K562 (cell line): ENCODE data around the gene EML6. TPM values are rescaled to one million over a fixed set of nuclear protein-coding genes. Genes with fewer than 3 reads are reported as not detected.

Experiments
- ATAC-seq: fragments of 200-7000 bp; cut with Tn5 transposase; 3 replicates; pipeline ENCODE4 v1.9.1; 2020; ENCODE audit warnings: moderate library complexity
- BruUV-seq: library from RNA; stranded (reverse); fragments of 400-500 nt; replicated peaks from 2 replicates; lab custom pipeline; 2021; lab: Mats Ljungman, UMichigan
- CTCF ChIA-PET: fragments of 300-600 bp; formaldehyde crosslinking; extraction: SDS; loops from one replicate; lab custom pipeline; 2021; ENCODE audit warnings: low intra/inter-chr PET ratio; lab: Yijun Ruan, JAX
- POLR2A ChIA-PET: fragments of 300-600, 350-650 bp; sonication (Branson Sonifier 250); formaldehyde crosslinking; extraction: SDS; loops from one replicate; lab custom pipeline; 2021; ENCODE audit warnings: antibody characterized with exemption, inconsistent platforms; lab: Yijun Ruan, JAX
- DNase-seq, 4 experiments: peaks; one replicate each; pipeline versions ENCODE4 v3.0.0 to v3.0.0-alpha.2; 2011 to 2018; ENCODE audit warnings: low spot score in 3 of 4, mixed read lengths in 3 of 4; ENCODE audit errors: extremely low read depth in 1 of 4
- FAIRE-seq: peaks from 2 replicates; lab custom pipeline; 2011; peaks lifted over from hg19 to GRCh38; lab: Jason Lieb, UNC
- H2AFZ ChIP-seq: 2 replicates; pipeline ENCODE4 v1.6.0; 2011; ENCODE audit warnings: low read depth, low read length, control low read depth, inconsistent platforms
- H3K27ac ChIP-seq: fragments of 200-600 bp; 3 replicates; pipeline ENCODE4 v1.8.0; 2011; ENCODE audit warnings: low read depth, mild to moderate bottlenecking, control low read depth, inconsistent platforms, low read length, moderate library complexity, mixed read lengths; ENCODE audit errors: extremely low read depth
- H3K27me3 ChIP-seq, 2 experiments: fragments of 300-600 bp in 1 of 2; 2 replicates in 1 of 2; 3 replicates in 1 of 2; pipeline versions ENCODE4 v1.6.0 to v1.8.0; 2011; ENCODE audit warnings: inconsistent platforms in 2 of 2, low read length in 2 of 2, mild to moderate bottlenecking in 1 of 2, mixed read lengths in 1 of 2, moderate library complexity in 1 of 2; ENCODE audit not compliant: control insufficient read depth in 2 of 2, insufficient read depth in 2 of 2
- H3K36me3 ChIP-seq: fragments of 300-600 bp; 3 replicates; pipeline ENCODE4 v1.8.0; 2011; ENCODE audit warnings: mild to moderate bottlenecking, low read length, inconsistent platforms; ENCODE audit not compliant: control insufficient read depth, insufficient read depth
- H3K4me1 ChIP-seq, 2 experiments: fragments of 200-600 bp in 1 of 2; replicated peaks in 1 of 2; 2 replicates in 1 of 2; 3 replicates in 1 of 2; pipeline versions ENCODE4 v1.5.1 to v1.8.0; 2011; ENCODE audit warnings: inconsistent platforms in 2 of 2, low read length in 2 of 2, mild to moderate bottlenecking in 1 of 2, mixed read lengths in 1 of 2, moderate library complexity in 1 of 2; ENCODE audit not compliant: control insufficient read depth in 2 of 2, insufficient read depth in 2 of 2
- H3K4me2 ChIP-seq: 2 replicates; pipeline ENCODE4 v1.6.1; 2011; ENCODE audit warnings: low read length, control low read depth, inconsistent platforms, mixed read lengths; ENCODE audit not compliant: insufficient read depth
- H3K4me3 ChIP-seq: fragments of 200-600 bp; sonication (generic), shearing (Covaris generic); 2 replicates; pipeline ENCODE4 v1.5.1; 2016; ENCODE audit warnings: control low read depth, inconsistent platforms
- H3K79me2 ChIP-seq: fragments of 200-600 bp; 3 replicates; pipeline ENCODE4 v1.8.0; 2011; ENCODE audit warnings: low read length, inconsistent platforms; ENCODE audit not compliant: control insufficient read depth, insufficient read depth
- H3K9ac ChIP-seq, 2 experiments: 2 replicates each; pipeline versions ENCODE4 v1.6.0 to v1.6.1; 2011; ENCODE audit warnings: low read depth in 2 of 2, low read length in 2 of 2, control low read depth in 1 of 2, inconsistent platforms in 1 of 2, mild to moderate bottlenecking in 1 of 2, mixed read lengths in 1 of 2; ENCODE audit not compliant: insufficient read depth in 1 of 2
- H3K9me1 ChIP-seq: one replicate; pipeline ENCODE4 v1.6.0; 2011; ENCODE audit warnings: inconsistent platforms, mild to moderate bottlenecking, low read length, moderate library complexity; ENCODE audit not compliant: control insufficient read depth, insufficient read depth
- H3K9me3 ChIP-seq: replicated peaks from 2 replicates; pipeline ENCODE4 v1.5.1; 2011; ENCODE audit warnings: low read depth, low read length, inconsistent platforms; ENCODE audit not compliant: control insufficient read depth, insufficient read depth
- H4K20me1 ChIP-seq: replicated peaks from 2 replicates; pipeline ENCODE4 v1.6.1; 2011; ENCODE audit warnings: low read length, inconsistent platforms, mixed read lengths; ENCODE audit not compliant: control insufficient read depth, insufficient read depth
- ARID3A ChIP-seq: IDR thresholded peaks from 2 replicates; pipeline ENCODE4 v1.6.1; 2012; ENCODE audit warnings: low read depth, low read length, improper control_type of control experiment, borderline replicate concordance
- CBX1 ChIP-seq: sonication (generic); IDR thresholded peaks from 2 replicates; pipeline ENCODE4 v1.6.1; 2016; ENCODE audit warnings: antibody characterized with exemption, low read depth, mild to moderate bottlenecking
- CHD4 ChIP-seq: fragments of 200-600 bp; sonication (generic); IDR thresholded peaks from 3 replicates; pipeline ENCODE4 v1.6.1; 2012; ENCODE audit warnings: low read depth, mild to moderate bottlenecking, mixed read lengths, low read length, inconsistent platforms; ENCODE audit not compliant: insufficient read depth, insufficient replicate concordance, poor library complexity, severe bottlenecking
- DACH1 ChIP-seq: fragments of 450-650 bp; IDR thresholded peaks from 2 replicates; pipeline ENCODE4 v1.6.1; 2018; ENCODE audit not compliant: partially characterized antibody
- DMBX1 ChIP-seq: fragments of 250-450 bp; sonication (Bioruptor Pico); IDR thresholded peaks from 2 replicates; pipeline ENCODE4 v1.8.0; 2022; ENCODE audit warnings: inconsistent platforms, mild to moderate bottlenecking, moderate library complexity, borderline replicate concordance
- FOSL1 ChIP-seq: fragments of 200-800 bp; sonication (Bioruptor generic); conservative IDR thresholded peaks from 2 replicates; pipeline ENCODE4 v1.6.1; 2016; ENCODE audit warnings: missing genetic modification characterization, missing compliant biosample characterization
- WGBS: fragments of 100-300 bp; shearing (Covaris generic); methylation state at CpG from one replicate; pipeline ENCODE4 v1.1.6; 2016; ENCODE audit warnings: low coverage, mixed read lengths; ENCODE audit not compliant: insufficient coverage; ENCODE audit errors: missing lambda C conversion rate; 5-methylcytosine and 5-hydroxymethylcytosine counted together
- in situ Hi-C: fragments of 300-500 bp; cut with MboI; formaldehyde crosslinking; loops from 4 replicates; pipeline ENCODE4 v1.15.0; 2018; ENCODE audit warnings: inconsistent platforms, mixed read lengths
- intact Hi-C: fragments of 100-400 bp; cut with micrococcal nuclease; formaldehyde crosslinking; loops from 2 replicates; pipeline ENCODE4 v1.14.2; 2022
- polyA plus RNA-seq, 8 experiments: library from polyadenylated mRNA; depleted of rRNA in 4 of 8; stranded (reverse) in 5 of 8; unstranded in 3 of 8; fragments of >200 nt; fragmentation: Nextera tagmentation in 2 of 8; fragmentation: Illumina TruSeq in 1 of 8; extraction: Ambion mirVana in 2 of 8; extraction: Trizol in 1 of 8; gene quantifications; 2 replicates each; pipeline versions ENCODE4 v1.2.1 to v1.2.3, GENCODE V29; 2011 to 2014; ENCODE audit warnings: inconsistent platforms in 1 of 8, missing spikeins in 1 of 8
- total RNA-seq, 7 experiments: library from RNA; depleted of rRNA in 6 of 7; stranded (reverse); fragments of >200 nt in 6 of 7; fragmentation: Illumina TruSeq in 2 of 7; extraction: Trizol in 2 of 7; gene quantifications; 2 replicates each; pipeline versions ENCODE4 v1.2.1 to v1.2.3, GENCODE V29; 2011 to 2021; ENCODE audit warnings: low replicate concordance in 1 of 7

Gene EML6
- total and polyA plus RNA-seq, 9 of the 15 experiments (the other 6 are each of a cell fraction or from before 2014, with no cell fraction given): 0.07 to 0.56 (median 0.25) TPM

GRCh38 chr2:54772110-54772509 lies 48.6 kb downstream of the EML6 start:
- no peaks in the 10 kb centered on the region for H3K79me2 ChIP-seq
- no peak for TF ChIP-seq ARID3A
- no peak for TF ChIP-seq DMBX1 (CRISPR knock-in tag)
- TF ChIP-seq CHD4: no peak
- no peak for TF ChIP-seq CBX1
- no peak for TF ChIP-seq DACH1
- TF ChIP-seq FOSL1 (tag): peak; percentile 81
- no peaks in the 10 kb centered on the region for H4K20me1 ChIP-seq
- H3K27me3 ChIP-seq: peaks cover 0 to 5% of the 10 kb centered on the region in 2 experiments; a peak in 1 of 5 replicates
- H3K4me3 ChIP-seq: no peak overlapping the region
- H3K27ac ChIP-seq: no peak overlapping the region
- no TSS peak for BruUV-seq
- no peaks in the 10 kb centered on the region for H3K36me3 ChIP-seq
- 5% methylated on average over 3 of the region's 3 CpGs for WGBS
- no peak for FAIRE-seq
- no peak overlapping the region for H2AFZ ChIP-seq
- no peak overlapping the region for H3K9ac ChIP-seq
- no peaks in the 10 kb centered on the region for H3K9me1 ChIP-seq
- no peak overlapping the region for H3K4me2 ChIP-seq
- no peak for ATAC-seq
- intact Hi-C loops (no loop called here), in situ Hi-C loops (no loop called here)
- no peaks in the 10 kb centered on the region for H3K9me3 ChIP-seq
- no peak for DNase-seq
- POLR2A ChIA-PET: no interaction called here
- H3K4me1 ChIP-seq: no peaks in the 10 kb centered on the region
- CTCF ChIA-PET: no interaction called here
